GM12875 (cell line): ENCODE data around the gene RUNX1.

Experiments used
- H3K4me3 ChIP-seq: one replicate; pipeline ENCODE4 v1.5.1; 2011; ENCODE audit warnings: low read depth, low read length, control low read depth
- TF ChIP-seq, protein P1 (sequence below): IDR thresholded peaks from 2 replicates; pipeline ENCODE4 v1.5.1; 2011; ENCODE audit warnings: low read depth, mild to moderate bottlenecking, control low read depth, inconsistent platforms, low read length, moderate library complexity, borderline replicate concordance; ENCODE audit not compliant: insufficient read depth

The RUNX1 gene

DNA sequence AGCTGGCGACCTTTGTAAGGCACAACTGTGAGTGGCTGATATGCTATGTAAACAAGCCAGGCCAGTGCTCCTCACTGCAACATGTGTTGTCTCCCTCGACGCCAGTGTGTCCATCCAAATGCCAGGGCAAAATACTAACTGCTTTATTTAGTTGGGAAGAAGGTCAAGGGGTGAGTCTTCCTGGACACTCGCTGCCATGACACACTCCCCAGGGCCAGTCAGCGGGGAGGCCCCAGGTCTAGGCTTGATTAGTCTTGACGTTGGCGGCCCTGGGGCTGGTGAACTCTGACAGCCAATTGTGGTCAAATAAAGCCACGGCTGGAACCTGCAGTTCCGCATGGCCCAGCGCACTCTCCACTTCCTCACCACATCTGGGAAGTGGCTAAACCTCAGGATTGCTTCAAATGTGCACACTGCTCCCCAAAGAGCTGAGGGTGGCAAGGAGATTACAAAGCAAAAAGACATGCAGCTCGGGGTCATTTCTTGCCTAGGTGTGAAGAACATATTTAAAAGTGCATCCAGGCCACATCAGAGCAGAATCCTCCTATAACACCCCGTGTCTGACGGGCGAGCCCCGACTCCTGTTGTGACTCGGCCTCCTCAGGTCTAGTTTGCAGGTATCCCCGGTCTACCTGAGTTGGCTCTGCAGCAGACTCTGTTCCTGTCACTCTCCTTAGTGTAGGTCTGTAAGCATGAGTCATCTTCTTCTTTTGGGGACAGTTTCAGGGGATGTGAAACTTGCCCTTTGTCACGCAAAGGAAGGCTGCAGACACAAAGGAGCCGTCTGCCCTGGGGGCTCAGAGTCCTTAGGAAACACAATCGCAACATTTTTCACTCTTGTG lies 183.5 kb downstream of the RUNX1 start:
- TF ChIP-seq, protein P1, sequence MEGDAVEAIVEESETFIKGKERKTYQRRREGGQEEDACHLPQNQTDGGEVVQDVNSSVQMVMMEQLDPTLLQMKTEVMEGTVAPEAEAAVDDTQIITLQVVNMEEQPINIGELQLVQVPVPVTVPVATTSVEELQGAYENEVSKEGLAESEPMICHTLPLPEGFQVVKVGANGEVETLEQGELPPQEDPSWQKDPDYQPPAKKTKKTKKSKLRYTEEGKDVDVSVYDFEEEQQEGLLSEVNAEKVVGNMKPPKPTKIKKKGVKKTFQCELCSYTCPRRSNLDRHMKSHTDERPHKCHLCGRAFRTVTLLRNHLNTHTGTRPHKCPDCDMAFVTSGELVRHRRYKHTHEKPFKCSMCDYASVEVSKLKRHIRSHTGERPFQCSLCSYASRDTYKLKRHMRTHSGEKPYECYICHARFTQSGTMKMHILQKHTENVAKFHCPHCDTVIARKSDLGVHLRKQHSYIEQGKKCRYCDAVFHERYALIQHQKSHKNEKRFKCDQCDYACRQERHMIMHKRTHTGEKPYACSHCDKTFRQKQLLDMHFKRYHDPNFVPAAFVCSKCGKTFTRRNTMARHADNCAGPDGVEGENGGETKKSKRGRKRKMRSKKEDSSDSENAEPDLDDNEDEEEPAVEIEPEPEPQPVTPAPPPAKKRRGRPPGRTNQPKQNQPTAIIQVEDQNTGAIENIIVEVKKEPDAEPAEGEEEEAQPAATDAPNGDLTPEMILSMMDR, result no peak
- H3K4me3 ChIP-seq, result no peak overlapping the region

DNA sequence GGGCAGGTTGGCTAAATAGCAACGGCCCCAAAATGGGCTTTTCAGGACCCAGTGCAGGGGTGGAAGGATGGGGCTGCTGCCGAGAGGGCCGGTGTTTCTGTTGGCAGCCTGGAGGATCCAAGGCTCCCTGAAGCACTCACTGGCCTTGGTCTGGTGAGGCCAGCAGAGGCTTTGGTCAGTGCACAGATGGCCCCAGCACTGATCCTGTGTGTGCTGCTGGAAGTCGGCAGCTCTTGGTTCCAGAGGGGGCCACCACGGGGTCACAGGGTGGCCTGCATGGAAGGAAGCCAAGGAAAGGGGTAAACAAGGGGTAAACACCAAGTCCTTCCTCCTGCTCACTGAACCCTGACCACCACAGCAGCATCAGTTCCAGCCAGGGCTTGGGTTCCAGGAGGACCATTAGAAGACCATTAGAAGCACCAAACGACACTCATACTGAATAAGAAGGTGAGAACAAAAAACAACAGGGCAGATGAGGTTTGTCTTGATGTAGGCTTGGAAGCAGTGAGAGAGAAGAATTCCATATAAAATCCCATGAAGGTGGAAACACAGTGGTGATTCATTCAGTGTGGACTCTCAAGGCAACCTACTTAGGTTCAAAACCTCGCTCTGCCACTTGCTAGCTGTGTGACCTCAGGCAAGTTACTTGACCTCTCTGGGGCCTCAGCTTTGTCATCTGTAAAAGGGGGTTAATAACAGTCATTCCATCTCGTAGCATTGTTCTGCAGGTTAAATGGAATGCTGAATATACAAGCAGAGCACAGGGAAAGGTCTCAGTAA lies 184.5 kb downstream of the RUNX1 start:
- TF ChIP-seq, protein P1, result no peak
- H3K4me3 ChIP-seq, result no peak overlapping the region

DNA sequence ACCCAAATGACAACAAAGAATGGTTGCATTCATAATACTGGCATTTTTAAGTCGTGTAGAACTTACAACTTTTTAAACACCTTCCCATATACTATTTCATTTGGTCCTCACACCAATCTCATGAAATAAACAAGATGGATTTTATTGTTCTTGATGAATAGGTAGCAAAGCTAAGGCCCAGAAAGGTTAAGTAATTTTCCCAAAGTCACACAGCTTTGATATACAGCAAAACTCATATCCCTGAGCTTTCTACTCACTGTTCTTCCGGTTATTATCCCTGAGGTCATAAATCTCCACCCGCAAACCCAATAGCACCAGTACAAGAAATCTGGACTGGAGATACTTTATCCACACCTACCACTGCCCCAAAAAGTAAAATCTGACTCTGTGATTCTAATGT lies 186.2 kb downstream of the RUNX1 start:
- H3K4me3 ChIP-seq, result no peak overlapping the region
- TF ChIP-seq, protein P1, result no peak

DNA sequence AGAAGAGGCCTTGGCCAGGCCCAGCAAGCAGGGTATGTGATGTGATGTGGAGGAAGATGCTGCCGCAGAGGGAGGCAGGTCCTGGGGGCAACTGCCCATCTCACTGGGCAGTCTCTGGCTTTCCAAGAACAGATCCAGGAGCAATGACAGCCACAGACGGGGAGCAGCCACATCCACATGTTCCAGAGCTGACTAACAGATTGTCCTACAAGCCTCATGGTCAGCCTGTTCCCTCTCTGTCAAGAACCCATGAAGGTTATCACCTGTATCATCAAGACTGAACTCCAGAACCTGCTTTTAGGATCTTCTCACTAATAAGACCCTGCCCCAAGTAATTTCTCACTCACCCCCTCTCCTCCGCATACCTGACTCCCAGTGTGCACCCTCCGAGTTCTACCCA lies 187.8 kb downstream of the RUNX1 start:
- H3K4me3 ChIP-seq, result no peak overlapping the region
- TF ChIP-seq, protein P1, result no peak

DNA sequence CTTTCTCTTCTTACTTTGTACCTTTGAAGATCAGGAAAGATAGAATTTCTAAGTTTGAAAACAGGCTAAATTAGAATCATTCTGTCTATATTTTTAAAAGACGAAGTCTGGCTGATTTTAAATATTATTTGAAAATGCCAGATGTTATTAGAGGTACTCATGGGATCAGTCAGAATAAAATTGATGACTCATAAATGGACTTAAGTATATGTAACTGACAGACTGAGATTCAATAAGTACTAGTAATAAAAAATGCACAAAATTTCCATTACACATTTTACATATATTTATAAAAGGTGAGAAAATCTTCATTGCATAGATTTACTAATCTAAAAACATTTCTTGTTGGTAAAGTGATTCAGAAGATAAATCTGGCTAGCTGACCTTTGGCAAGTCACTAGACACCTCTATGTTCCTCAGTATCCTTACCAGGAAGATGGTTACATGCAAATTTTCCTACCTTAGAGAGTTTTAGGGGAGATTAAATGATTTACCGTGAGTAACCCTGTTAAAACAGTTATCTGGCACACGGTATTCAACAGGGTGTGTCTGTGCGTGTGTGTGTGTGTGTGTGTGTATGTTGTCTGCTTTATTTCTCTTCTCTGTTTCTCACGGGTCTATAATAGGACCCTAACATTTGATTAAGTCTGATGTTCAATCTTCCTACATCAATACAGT lies 189.0 kb downstream of the RUNX1 start:
- no peak overlapping the region for H3K4me3 ChIP-seq
- TF ChIP-seq, protein P1, result no peak

DNA sequence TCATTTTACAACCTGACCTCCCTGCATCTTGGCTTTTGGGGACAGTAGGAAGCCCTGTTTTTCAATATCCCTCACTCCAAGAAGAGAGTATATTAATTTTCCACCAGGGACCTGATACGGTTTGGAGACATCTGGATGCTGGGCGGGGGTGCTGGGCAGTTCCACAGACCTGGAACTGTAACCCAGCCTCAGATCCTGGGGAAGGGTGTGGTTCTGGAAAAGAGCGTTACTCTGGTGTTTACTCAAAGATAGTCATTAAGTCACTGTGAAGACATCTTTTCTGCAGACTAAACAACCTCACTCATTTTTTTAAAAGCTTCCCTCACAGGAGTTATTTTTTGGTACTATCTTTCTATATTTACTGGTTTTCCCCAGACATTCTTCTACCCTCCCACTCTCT lies 190.5 kb downstream of the RUNX1 start:
- TF ChIP-seq, protein P1, result no peak
- H3K4me3 ChIP-seq, result no peak overlapping the region
